HG03520 (cell line): ENCODE measurements around the gene ARHGAP26.

Source experiments
- ATAC-seq: cut with Tn5 transposase; IDR thresholded peaks from one replicate; pipeline ENCODE4 v1.9.1; 2021; ENCODE audit warnings: mild to moderate bottlenecking, moderate library complexity; ENCODE audit not compliant: unreplicated experiment

The ARHGAP26 gene

DNA sequence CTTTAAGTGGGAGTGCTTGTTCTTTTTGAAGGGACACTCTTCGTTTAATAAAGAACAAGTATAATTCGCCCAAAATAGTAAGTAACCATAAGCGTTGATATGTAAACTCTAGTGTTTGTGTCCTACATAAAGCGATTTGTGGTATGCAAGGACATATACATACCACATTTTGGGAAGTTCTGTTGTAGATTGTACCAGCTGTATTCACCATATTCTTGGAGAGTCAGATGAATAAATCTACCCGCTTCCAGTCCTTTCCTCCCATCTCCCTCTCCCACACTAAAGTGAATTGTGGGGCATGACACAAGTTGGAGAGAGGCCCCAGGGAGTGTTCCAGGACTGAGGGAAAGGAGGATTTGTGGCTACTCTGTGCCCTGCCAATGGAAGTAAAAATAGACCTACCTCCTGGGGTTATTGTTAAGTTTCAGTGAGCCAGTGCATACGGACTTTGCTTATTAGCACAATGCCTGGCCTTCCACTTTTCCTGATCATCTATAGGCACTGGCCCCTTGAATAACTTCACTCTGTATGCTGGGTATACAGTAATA, 40.6 kb downstream of the ARHGAP26 start:
- no peak for ATAC-seq

DNA sequence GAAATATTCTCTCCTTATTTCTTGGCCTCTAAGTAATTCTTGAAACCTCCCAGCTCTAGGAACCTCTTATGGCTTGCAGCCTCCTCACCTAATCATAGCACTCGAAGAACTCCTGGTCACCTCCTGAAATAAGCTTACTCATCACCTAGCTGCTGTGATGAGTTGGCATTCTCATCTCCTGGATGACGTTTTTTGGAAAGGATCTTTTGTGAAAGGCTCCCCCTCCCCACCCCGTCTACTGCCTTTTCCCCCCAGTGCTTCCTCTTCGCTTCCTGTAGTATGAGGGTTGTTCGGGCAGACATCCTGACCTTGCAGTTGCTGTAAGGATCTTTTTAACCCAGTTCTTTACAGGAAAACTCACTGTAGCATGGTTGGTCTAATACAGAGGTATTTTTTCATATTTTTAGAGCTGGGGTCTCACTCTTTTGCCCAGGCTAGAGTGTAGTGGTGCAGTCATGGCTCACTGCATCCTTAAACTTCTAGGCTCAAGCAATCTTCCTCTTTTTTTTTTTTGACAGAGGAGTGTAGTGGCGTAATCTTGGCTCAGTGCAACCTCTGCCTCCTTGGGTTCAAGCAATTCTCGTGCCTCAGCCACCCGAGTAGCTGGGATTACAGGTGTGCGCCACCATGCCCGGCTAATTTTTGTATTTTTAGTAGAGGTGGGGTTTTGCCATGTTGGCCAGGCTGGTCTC, 41.8 kb downstream of the ARHGAP26 start:
- no peak for ATAC-seq

DNA sequence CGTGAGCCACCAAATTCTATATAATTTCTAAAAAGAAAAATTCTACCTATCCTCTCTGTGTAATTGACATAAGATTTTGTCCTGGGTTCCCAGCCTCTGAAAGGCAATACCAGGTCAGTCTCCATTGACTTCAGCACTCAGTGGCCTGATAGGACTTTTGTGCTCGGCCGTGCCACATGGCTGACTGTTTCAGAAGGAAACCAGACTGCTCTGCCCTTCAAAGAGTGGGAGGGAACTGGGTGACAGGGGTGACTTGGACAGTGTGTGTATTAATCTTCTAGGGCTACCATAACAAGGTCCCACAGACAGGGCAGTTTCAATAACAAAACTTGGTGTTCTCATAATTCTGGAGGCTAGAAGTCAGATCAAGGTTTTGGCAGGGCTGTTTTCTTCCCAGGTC, 43.0 kb downstream of the ARHGAP26 start:
- ATAC-seq: no peak

DNA sequence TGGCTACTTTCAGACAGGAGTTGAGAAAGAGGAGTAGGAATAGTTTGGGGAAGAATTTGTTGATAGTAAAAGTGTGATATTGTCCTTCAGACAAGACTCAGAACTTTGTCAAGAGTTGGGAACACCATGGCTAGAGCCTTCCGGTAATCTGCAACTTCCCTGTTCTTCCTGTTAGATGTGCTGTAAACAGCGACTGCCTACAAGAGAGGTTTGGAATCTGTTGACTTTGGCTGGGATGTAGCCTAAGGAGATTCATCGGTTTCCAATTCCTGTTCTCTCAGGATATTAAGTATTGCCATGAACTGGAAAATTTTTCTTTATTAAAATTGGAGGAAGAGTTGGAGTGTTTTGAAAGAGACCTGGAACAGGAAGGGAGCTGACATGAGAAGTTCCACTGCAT, 43.9 kb downstream of the ARHGAP26 start:
- ATAC-seq: no peak

DNA sequence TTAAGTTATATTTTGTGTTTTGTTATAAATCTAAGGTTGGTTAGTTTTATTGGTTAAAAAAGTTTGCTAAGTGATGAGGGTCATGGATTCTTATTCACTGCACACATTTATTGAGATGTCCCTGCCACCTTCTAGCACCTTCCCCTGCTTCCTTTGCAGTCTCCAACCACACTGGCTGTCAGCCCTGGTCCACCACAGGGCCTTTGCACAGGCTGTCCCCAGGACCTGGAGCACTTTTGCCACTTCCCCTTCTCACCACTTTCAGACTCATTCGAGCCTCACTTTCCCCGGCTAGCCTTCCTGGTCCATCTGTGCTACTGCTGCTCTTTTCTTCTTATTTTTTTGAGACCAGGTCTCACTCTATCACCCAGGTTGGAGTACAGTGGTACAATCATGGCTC, 45.3 kb downstream of the ARHGAP26 start:
- ATAC-seq: no peak

DNA sequence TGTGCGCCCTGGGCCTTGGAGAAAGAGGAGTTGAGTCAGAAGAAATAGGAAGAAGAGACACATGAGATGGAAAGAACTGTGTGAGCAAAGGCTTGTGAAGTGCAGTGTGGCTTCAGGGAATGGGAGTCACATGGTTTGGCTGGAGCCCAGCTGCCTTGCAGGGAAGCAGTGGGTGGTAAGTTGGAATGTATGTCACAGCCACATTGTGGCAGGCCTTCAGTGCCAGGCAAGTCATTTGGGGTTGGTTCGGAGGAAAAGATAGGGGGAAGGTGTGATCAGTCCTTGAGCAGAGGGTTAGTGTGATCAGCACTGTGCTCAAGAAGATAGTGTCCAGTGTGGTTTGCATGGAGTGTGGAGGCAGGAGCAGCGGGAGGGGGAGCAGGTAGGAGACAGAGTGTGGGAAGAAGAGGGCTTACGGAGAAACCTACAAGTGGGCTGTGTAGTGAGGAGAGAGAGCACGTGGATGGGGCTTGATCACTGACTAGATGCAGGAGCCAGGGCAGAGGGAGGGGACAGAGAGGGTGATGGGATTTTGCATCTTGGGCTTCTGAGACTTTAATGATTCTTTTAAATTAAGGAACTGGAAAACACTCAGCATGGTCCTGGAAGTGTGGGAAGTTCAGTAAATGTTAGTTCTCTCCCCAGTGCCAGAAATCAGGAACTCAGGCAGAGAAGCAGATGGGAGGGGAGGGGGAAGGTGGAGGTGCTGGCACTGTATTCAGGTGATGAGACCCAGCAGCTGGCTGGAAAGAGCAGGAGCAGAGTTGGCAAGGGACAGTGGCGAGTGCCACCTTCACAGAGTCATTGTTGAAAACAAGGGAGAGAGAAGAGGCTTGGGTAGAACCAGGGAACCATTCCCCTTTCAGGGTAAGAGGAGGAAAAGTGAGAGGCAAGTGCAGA, 46.6 kb downstream of the ARHGAP26 start:
- no peak for ATAC-seq

DNA sequence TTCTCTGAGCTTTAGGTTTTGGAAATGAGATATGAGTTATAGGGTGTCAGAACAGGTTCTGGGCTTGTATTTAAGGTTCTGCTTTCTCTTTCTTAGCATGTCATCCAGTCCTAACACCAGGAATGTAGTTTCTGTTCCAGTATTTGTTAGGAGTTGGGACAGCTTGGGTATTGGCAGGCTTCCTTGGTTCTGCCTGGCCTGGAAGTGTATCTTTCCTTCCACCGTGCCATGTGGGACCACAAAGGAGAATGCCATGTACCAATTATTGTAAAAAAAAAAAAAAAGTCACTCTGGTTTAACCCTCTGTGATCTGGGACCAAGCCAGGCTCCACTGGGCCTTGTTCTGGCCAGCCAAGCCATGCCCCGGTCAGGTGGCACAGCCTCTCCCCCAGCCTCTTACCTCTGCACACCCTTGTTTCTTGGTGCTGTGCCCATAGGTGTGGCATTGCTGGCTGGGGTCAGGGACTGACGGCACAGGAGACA, 47.8 kb downstream of the ARHGAP26 start:
- ATAC-seq: no peak

DNA sequence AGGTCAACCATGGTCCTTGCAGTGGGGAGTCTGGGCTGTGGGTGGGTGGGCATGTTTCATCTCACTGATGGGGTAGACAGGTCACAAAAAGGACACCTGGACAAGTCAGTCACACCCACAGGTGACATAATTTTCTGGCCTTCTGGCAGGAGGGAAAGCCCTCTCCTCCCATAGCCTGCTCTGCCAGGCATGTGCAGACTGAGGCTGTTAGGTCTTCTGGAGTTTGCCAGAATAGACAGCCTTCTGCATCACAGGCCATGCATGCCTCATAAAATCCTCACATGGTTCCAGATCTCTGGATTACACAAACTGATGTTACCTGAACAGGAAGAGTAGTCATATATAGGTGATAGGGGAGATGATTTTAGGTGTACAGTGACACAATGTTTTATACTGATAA, 49.1 kb downstream of the ARHGAP26 start:
- no peak for ATAC-seq

DNA sequence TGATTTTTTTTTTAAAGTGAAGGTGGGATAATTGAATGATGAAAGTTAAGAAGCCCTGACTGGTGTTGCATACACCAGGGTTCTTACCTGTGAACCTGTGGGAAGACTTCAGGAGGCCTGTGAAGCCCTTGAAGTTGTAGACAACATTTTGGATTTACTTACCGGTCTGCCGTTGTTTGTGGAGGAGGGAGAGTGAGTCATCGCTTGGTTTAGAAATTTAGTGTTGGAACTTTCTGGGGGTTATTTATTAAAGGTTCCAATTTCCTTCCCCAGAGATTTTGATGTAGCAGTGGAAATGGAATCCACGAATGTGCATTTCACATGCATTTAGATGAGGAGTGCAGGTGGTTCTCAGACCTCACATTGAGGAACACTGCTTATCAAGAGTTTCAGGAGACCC, 49.6 kb downstream of the ARHGAP26 start:
- ATAC-seq: no peak

DNA sequence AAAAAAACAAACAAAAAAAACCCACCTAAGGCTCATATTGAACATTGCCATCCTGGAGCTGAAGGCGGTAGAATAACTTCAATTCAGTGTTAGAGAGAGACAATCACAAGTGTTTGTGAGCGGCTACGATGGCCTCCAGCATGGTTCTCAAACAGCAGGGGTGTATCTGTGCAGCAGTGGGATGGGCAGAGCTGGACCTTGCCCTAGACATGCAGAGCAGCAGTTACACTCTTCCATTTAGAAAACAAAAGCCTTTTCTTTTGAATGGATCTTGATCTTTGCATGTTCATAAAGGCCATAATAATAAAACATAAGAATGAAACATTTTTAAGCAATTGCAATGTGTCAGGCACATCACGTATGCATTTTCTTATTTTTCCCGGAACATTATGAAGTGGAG, 50.3 kb downstream of the ARHGAP26 start:
- ATAC-seq: no peak

DNA sequence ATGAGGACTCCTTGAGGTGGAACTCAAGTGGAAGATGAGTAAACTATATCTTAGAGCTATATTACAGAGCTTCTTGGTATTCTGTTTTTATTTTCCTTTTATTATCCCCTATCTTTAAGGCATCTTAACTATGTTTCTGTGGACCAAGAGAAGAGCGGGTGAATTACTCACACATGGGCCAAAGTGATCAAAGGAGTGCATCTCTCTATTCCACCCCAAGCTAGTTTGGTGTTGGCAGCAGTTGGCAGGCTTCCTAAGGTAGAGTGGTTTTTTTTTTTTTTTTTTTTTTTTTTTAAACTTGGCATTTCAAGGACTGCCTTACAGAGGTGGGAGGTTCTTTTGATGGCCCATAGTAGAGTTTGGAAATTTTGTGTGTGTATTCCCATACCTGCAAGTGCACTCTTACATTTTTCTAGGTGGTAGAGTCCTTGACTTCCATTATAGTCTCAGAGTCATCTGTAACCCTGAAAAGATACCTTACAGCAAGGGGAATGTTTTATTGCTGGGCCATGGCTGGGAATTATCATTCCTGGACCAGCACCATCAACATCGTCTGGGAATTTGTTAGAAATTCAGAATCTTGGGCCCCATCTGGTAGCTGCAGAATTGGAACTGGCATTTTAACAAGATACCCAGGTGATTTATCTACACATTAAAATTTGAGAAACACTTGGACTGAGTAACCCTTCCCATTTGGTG, 51.0 kb downstream of the ARHGAP26 start:
- no peak for ATAC-seq

DNA sequence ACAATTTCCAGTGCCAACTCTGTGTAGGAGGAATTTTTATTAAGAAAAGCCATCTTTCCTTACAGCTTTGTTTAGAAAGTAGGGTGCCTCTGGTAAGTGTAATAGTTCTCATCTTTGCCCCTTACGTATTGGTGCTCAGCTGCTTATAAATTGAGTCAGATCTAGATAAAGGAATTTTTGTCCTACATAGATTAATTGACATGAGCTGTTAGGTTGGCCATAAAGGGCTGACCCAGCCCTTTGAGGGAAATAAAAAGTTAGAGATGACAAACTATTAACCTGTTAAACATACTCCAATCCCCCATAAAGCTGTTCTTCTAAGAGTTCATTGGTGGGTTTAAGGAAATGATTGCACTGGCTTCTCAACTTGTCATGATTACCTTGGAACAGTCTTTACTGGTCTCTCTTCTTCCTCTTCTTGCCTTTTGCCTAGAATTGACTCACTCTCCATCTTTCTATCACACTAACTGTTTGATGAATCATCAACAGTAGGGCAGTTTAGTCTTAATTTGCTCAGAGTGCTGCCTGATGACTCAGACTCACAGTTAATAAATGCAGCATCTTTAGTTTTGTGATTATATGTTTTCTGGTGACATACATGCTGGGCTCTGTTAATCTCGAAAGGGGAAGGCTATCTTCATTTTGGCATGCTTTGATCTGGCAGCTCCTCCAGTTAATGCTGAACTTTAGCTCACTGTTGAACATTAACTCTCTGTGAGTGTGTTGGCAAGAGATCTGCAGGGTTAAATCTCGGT, 51.7 kb downstream of the ARHGAP26 start:
- ATAC-seq: peak; percentile 68

DNA sequence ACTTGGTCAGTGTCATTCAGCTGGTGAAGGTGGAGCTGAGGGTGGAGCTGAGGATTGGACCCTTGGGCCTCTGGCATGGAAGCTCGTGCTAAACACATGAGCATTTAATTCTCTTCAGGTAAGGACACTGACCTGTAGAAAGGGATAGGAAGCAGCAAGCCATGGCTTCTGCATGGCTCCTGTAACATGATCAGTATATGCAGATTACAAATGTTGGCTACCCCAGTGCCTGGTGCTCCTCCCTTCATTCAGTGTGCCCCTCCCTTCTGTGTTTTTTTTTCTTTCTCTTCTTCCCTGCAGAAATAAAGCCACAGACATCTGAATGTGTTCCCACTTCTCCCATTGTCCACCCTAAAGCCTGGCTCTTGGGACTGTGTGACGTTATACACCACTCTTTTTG, 52.9 kb downstream of the ARHGAP26 start:
- ATAC-seq: no peak

DNA sequence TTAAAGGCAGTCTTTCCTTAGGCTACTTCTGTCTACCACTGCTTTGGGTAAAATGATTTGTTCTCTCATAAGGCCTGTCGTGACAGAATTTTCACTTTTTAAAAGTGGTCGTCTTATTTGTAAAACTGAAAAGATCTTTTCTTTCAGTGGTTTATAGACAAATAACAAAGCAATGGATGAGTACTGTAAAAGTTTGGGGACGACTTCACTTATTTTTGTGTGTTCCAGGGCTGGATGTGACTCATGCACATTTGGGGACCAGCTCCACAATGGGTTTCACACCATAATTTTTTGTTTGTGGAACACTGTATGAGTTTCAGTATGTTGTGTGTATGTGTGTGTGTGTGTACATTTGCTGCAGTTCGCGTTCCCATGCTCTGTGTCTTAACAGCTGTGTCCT, 53.6 kb downstream of the ARHGAP26 start:
- ATAC-seq: no peak

DNA sequence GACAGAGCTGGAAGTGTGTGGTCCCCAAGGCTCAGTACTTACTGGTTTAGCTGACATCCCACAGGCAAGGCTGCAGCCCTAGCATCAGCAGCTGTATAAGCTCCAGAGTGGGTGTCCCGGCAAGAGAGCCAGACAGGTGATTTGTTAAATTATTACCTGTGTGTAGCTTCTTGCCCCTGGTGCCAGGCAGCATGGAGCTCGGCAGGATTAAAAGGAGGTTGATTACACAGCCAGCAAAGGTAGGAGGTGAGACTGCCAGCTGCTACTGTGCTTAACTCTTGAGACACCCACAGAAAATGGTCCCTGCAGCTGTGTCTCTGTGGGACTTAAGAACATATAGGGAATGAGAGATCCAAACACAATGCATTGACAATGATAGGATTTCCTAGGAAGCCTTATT, 54.2 kb downstream of the ARHGAP26 start:
- no peak for ATAC-seq

DNA sequence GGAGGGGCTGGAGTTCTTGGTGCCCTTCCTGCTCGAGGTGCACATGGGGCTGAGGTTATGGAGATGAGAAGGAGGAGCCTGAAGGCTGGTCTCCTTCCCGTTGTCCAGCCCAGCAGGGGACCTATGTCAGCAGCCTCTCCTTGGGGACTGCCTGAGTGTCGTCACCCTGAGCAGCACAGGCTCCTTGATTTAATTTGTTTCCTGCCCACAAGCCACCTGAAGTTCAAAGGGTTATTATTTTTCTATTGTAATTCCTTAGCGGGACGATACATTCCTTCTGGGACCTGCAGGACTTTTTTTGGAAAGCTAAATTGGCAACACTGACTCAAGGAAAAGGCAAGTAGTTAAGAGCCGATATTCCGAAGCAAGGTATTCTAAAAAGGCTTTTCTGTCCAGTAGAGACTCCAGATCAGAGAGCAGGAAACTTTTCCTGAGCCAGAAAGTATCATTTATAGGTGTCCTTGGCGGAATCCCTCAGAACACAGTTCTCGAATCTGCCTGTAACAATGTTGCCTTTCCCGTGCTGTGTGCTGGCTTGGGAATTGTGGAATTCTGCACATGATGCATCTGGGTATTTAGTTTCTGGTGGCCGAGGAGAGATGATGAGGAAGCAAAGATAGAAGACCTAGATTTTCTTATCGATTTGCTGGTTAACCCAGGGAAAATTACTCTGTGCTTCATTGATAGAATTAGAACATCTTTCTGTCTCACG, 55.4 kb downstream of the ARHGAP26 start:
- ATAC-seq: no peak

DNA sequence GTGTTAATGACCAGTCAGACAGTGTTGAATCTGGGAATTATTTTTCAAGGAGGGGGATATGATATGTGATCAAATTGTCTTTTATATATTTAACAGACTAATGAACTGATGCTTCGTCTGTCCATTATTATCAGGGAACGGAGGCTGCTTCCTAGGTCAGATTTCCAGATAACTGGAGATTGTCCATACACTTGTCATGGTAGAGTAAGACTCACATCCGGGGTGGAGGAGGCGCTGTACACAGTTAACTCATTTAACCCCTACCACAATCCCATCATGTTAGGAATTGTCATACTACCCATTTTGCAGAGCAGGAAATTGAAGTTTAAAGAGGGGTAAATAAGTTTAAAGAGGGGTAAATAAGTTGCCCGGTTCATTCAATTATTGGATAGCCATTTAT, 55.9 kb downstream of the ARHGAP26 start:
- no peak for ATAC-seq

DNA sequence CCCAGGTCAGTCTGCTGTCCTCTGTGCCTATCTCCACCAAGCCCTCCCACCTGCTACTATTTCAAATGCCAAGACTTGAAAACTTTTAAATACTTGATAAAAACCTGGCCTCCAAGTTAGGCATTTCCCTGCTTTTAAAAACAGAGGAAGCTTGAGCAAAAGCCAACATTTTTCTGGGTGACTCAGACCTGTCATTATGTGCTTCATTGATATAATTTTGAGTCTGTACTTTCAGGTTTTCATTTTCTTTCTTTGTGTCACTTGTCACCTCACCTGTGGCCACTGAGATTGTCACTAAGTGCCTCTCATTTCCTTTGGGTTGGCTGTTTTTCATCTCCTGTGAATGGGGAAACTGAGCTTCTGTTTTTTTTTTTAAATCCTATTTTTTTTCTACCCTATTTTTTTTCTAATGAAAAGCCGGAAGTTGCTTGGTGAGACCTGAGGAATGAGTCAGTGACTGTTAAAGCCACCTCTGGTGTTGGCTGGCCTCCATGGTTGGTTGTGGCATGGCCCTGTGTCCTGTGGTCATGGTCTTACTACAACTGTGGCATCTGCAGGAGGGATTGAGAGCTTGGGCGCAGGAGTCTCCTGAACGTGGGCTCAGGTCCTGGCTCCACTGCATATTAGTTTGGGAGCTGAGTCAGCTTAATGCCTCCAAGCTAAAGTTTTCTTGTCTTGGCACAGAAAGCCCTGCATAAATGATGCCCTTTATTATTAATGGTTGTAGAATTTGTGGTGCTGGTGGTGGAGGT, 56.7 kb downstream of the ARHGAP26 start:
- no peak for ATAC-seq

DNA sequence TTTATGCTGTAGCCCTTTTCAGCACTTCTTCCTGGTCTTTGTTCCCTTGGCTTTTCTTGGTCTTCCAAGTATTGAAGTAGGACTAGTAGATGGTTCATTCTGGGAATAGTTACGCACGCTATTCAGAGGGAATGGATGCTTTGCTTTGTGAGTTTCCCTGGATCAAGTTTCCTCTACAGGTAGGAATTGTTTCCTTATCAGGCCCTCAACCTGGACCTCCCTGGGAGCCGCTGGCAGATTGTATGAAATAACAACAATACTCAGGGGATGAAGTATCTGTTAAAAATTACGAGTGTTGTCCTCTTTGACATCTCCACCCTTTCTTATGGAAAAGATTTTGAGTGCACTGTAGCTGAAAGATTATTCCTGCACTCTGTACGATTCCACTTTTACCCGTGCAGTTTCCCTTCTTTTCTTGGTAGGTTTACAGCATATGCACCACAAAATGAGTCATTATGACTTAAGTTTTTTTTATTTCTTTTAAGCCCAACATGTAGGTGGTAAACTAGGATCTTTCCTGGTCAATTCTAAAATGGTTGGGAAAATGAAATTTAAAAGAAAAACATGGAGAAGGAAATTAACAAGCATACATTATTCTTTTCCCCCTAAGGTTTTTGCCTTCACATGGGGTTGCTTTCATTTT, 57.9 kb downstream of the ARHGAP26 start:
- ATAC-seq: no peak
